Activated CD8-positive, alpha-beta memory T cell treated with anti-CD3 and anti-CD28 coated beads for 36 hours (primary cell): Measurements from ENCODE around the gene MRAP. TPM values are rescaled to one million over a fixed set of nuclear protein-coding genes. Genes with fewer than 3 reads are reported as not detected.
"Not testable (repeated sequence)": the region's sequence is repeated elsewhere in the genome, so short reads cannot be mapped to it uniquely, and the experiment has no call there.

Source experiments
- CTCF ChIA-PET: fragments of 350-600 bp; sonication (Branson Sonifier 250); formaldehyde crosslinking; loops from one replicate; lab custom pipeline; 2021; ENCODE audit warnings: antibody characterized with exemption; lab: Charles Lee
- POLR2A ChIA-PET: fragments of 350-600 bp; sonication (Branson Sonifier 250); formaldehyde crosslinking; loops from one replicate; lab custom pipeline; 2021; ENCODE audit warnings: antibody characterized with exemption; lab: Charles Lee
- total RNA-seq, 2 experiments: library from RNA; stranded (reverse); gene quantifications; one replicate each; pipeline ENCODE4 v1.2.3, GENCODE V29; 2021

Gene MRAP
- total RNA-seq = not detected

DNA sequence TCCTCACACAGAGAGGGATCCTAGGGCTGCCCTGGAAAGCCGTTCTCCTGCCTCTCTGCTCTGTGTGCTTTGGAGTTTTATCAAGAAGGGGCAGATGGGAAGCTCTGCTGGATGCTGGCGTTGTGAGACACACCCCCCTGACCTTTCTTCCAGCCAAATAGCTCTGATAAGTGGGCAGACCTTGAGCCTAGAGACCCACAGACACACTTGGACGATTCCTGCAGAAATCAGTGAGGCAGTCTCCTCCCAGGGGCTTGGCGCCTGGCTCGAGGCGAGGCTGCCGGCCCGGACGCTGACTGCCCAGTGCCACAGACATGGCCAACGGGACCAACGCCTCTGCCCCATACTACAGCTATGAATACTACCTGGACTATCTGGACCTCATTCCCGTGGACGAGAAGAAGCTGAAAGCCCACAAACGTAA lies at the start of gene MRAP:
Gene MRAP (plus strand): TSS at position 198 of the 424 bp plus-strand sequence. CDS start 117 bp downstream, at position 315.
- POLR2A ChIA-PET = no interaction called here
- CTCF ChIA-PET = no interaction called here

DNA sequence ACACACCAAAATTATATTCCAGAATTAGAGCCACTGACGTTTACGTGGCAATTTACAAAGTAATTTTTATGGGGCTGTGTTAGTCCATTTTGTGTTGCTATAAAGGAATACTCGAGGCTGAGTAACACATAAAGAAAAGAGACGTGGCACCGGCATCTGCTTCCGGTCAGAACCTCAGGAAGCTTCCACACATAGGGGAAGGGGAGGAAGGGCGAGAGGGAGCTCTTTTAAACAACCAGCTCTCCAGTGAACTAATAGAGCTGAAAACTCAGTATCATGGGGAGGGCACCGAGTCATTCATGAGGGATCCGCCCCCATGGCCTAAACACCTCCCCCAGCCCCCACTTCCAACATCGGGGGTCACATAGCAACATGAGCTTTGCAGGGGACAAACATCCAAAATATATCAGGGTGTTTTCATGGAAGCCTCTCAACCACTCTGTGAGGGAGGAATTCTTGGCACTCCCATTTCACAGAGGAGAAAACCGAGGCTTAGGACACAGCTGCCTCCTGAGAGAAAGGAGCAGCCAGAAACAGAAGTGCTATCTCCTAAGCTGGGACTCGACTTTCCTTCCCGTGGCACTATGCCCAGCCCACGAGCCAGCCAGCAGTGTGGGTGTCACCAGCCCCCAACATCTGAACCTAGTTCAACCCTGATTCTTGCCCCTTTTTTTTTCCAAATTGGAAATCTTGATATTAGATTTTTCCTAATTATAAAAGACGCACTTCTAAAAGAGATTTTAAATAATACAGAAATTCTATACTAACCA lies 49.0 kb upstream of the MRAP start:
- ChIA-PET POLR2A (no interaction called here), CTCF (interaction anchor here (1.2 kb wide), 1 partner anchor 8 kb away, joined by 4 read pairs; no protein-coding TSS in a partner anchor)

DNA sequence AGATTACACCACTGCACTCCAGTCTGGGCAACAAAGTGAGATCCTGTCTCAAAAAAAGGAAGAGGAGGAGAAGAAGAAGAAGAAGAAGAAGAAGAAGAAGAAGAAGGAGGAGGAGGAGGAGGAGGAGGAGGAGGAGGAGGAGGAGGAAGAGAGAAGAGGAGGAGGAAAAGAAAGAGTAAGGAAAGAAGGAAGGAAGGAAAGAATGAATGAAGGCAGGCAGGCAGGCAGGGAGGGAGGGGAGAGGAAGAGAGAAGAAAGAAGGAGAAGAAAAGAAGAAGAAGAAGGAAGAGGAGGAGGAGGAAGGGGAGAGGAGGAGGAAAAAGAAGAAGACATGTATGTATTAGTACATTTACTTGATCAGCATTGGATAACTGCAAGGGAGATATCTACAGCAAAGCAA lies 46.5 kb upstream of the MRAP start:
- ChIA-PET POLR2A (no interaction called here), CTCF (no interaction called here)

DNA sequence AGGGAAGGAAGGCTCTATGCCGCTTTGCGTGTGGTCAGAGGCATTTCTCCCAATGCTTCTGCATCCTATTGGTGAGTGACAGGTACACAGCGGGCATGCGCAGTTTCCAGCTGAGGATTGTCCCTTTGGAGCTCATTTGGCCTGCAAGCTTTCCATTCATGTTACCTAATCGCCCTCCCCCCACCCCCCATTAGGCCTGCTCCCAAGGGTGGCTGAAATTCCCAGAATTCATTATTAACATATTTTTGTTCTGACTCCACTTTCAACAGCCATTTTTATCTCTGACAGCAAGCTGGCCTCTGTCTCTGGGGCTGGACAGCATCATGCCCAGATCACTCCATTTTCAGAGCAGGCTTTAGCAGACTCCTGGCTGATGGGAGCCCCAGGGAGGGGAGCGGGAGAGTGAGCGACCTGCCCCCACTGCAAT lies 45.4 kb upstream of the MRAP start:
- POLR2A ChIA-PET = no interaction called here

DNA sequence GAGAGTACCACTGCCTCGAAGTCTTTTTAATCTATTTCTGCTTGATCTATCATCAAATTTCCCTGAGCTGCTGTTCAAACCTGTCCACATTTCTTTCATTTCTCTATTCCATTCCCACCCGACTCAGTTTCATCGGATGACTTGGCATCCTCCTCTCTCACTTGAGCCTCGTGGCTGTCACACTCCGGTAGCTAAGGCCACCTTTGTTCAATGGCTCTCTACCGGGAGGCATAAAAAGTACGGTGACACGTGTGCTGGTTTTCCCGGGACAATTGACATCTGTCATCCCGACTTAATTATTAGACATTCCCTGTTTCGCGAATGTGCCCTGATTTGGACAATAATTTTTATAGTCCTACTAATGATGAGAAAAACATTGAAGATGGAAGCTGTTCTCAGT lies 42.4 kb upstream of the MRAP start:
- POLR2A ChIA-PET = no interaction called here
- CTCF ChIA-PET = interaction anchor here (0.7 kb wide), 1 partner anchor 467 kb away, joined by 4 read pairs; no protein-coding TSS in a partner anchor

More for the DNA sequence above, 45.4 kb upstream of the MRAP start:
- CTCF ChIA-PET = no interaction called here

DNA sequence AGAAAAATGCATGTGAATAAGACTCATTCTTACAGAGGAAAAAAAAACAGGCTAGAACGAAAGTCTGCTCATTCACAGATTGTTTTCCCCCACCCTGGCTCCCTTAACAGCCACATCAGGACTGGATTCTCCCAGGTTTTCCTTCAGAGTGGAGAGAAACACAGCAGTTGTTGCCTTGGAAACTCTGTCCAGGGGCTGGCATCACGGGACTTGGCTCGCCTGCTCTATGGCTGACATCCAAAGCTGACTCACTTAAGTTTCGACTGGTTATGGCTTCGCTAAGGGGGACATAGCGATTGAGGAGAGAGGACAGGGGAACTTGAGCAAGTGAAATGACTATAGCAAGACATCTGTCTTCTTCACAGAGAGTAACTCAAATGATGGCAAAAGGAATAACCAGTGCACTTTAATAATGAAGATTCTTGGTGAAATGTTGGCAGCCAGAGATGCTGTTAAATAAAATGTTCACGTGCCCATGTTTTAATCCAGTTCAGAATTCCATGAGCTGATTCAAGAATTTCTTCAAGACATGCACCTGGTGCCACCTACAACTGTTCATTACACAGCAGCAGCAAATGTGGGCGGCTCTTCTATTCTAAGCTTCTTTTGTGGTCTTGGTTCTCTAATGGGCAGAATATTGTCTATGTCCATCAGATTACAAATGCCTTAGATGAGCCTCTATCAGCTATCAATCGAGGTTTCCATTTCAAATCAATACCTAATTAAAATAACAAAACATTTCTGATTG lies 41.6 kb upstream of the MRAP start:
- CTCF ChIA-PET = interaction anchor here (1.0 to 1.8 kb wide), 2 partner anchors 8 to 22 kb away, joined by 4 to 5 read pairs; no protein-coding TSS in a partner anchor
- POLR2A ChIA-PET = no interaction called here

DNA sequence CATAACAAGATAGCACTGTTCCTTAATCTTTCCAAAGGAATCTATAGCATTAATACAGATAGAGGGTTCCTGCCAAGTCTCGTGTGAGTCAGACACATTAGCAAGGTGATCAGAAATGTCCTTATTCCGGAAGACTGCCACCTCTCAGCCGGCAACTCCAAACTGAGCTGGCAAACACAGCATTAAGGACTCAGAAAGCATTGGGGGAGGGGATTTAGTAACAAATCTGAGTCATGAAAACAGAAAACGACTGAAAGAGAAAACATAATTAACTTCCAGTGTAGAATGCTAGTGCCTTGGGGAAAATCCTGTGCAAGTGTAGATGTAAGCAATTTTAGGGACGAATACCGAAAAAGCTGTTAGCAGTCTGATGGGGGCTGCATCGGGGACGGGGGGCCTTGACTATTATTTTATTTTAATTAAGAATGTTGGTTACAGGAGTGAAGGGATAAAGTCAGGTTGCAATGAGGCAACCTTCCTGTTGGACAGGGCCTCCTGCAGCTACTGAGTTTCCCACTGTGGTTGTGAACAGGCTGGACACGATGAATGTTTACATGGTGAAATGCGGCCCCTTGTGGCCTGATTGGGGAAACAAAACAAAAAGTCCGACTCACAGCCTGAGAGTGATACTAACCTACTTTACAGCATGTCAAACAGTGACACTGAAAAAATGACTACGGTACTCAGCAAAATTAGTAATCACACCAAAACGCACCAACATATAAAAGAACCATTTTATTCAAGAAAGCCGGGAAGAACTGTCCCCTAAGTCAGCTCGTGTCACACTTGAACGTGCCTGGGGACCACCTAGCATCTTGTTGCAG lies 40.5 kb upstream of the MRAP start:
- ChIA-PET POLR2A (interaction anchor here (0.6 kb wide), 1 partner anchor 326 kb away, joined by 3 read pairs; no protein-coding TSS in a partner anchor), CTCF (interaction anchor here (0.7 to 1.8 kb wide), 5 partner anchors 9 to 391 kb away, joined by 3 to 5 read pairs (median 3); no protein-coding TSS in a partner anchor)

DNA sequence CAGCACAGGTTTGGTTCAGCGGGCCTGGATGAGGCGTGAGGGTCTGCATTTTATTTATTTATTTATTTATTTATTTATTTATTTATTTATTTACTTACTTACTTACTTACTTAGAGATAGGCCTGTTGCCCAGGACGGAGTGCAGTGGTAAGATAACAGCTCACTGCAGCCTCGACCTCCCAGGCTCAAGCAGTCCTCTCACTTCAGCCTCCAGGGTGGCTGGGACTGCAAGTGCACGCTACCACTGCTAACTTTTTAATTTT lies 39.9 kb upstream of the MRAP start:
- CTCF ChIA-PET = interaction anchor here (1.0 to 1.8 kb wide), 2 partner anchors 24 to 391 kb away, joined by 3 to 5 read pairs; no protein-coding TSS in a partner anchor
- POLR2A ChIA-PET = not testable (repeated sequence)

DNA sequence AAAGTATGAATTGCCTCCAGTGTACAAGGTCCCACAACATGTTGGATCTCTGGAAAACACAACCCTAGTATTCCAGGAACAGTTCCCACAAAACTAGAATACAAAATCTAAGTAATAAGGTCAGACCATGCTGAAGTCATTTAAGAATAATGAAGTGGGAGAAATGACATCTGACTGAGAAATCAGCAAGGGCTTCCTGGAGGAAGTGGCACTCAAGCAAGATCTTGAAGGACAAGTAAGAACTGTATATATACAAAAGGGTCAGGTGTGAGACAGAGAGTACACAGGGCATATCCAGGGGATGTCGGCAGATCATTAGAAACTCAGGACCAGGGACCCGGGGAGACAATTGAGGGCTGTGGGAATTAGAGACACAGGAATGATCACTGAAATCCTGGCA lies 38.5 kb upstream of the MRAP start:
- ChIA-PET CTCF (no interaction called here), POLR2A (no interaction called here)

DNA sequence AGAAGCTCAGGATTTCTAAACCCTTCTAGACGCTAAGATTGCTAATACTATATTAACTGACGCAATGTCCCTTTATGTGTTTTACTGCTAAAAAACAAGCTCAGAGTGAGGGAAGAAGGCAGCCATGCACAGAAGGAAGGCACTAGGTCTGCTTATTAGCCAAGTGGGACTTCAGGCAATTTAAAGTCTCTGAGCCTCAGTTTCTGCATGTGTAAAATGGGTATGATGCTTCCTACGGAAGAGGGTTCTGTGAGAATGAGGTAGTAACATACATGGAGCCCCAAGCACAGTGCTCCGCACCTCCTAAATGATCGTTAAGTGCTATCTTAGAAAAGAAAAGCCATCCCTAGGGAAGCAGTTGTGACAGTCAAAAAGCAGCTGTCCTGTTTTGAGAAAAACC lies 36.7 kb upstream of the MRAP start:
- CTCF ChIA-PET = no interaction called here
- POLR2A ChIA-PET = no interaction called here

DNA sequence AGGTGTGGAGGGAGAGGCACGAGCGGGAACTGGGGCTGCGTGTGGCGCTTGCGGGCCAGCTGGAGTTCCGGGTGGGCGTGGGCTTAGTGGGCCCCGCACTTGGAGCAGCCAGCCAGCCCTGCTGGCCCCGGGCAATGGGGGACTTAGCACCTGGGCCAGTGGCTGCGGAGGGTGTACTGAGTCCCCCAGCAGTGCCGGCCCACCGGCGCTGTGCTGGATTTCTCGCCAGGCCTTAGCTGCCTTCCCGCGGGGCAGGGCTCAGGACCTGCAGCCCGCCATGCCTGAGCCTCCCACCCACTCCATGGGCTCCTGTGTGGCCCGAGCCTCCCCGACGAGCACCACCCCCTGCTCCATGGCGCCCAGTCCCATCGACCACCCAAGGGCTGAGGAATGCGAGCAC lies 33.3 kb upstream of the MRAP start:
- POLR2A ChIA-PET, CTCF ChIA-PET: not testable (repeated sequence)

DNA sequence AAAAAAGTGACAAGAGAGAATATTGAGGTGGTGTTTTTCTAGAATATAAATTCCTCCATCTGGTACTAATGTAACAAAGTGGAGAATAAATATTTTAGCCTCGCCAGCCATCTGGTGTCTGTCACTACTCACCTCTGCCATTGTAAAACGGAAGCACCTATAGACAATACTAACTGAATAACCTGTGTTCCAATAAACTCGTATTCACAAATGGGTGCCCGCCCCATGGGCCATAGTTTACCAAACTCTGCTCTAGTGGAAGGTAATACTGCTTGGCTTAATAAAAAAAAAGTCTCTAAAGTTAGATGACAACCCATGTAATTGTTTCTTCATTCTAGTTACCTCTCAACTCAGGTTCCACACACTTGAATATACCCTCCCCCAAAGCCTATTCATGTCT lies 27.9 kb upstream of the MRAP start:
- POLR2A ChIA-PET = no interaction called here
- CTCF ChIA-PET = no interaction called here

DNA sequence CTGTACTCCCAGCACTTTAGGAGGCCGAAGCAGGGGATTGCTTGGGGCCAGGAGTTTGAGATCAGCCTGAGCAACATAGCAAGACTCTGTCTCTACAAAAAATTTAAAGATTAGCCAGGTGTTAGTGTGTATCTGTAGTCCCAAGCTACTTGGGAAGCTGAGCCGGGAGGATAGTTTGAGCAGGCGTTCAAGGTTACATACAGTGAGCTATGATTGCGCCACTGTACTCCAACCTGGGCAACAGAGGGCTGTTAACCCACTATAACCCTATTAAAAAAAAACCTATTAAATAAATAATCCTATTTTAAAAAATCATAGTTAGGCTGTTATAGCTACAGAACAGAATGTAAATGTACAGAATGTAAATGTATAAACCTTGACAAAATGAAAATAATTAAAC lies 22.0 kb upstream of the MRAP start:
- ChIA-PET CTCF (interaction anchor here (0.7 kb wide), 1 partner anchor 247 kb away, joined by 4 read pairs; no protein-coding TSS in a partner anchor), POLR2A (no interaction called here)

DNA sequence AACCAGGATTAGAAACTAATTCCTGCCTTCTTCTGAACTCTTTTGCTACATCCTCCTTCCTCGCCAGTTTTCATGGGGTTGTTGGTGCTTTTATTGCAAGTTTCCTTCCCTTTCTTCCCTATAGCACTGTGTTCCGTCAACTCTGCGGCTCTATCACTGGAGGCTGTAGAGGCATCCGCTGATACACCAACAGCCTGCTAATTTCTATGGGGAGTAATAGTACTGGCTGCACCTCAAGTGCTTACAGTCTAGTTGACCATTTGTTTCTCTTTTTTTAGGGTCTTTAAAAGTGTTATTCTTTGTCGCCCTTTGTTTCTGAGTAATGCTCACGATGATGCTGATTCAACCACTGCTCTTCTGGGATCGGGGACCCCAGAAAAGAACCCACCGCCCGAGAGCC lies 20.6 kb upstream of the MRAP start:
- POLR2A ChIA-PET = interaction anchor here (0.6 to 0.9 kb wide), 2 partner anchors 134 to 322 kb away, joined by 3 read pairs; no protein-coding TSS in a partner anchor
- CTCF ChIA-PET = no interaction called here

DNA sequence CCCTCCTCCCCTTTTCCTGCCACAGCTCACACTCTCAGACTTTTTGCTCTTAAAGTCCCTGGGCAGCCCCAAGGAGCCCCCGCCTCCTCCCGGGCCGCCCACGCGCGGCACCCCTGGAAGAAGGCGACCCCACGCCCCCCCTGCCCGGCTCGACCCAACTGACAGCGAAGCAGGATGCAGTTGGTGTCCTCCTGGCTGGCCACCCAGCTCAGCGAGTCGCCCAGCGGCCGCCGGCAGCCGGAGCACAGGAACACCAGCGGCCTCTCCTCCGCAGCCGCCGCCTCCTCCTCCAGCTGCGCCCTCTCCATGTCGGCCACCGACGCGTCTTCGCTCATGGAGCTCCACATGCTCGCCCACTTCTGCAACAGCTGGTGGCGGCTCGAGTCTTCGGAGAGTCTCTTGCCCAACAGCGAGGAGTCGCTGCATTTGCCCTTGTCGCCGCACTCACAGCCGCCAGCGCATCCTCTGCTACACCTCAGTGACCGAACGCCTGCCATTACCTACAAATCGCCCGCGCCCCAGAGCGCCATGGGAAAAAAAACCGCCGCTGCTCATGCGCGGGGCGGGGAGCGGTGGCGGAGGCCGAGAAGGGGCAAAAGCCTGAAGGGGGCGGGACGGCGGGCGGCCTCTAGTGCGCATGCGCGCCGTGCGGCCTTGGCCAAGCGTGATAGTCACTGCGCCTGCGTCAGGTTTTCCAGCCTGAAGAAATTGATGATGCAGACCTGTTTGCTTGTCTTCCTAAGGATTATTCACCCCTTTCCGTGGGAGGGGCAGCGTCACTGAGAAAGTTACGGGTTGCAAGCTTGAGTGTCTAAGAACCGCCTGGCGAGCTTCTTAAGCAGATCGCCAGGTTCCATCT lies 19.9 kb upstream of the MRAP start, which contains the start of gene MIS18A:
Gene MIS18A (minus strand): TSS at position 532 of the 859 bp plus-strand sequence. CDS start 35 bp downstream, at position 497.
- ChIA-PET CTCF (interaction anchor here (1.1 kb wide), 1 partner anchor 30 kb away, joined by 3 read pairs; no protein-coding TSS in a partner anchor), POLR2A (interaction anchor here (0.6 to 1.0 kb wide), 4 partner anchors 9 to 327 kb away, joined by 3 read pairs; no protein-coding TSS in a partner anchor)

DNA sequence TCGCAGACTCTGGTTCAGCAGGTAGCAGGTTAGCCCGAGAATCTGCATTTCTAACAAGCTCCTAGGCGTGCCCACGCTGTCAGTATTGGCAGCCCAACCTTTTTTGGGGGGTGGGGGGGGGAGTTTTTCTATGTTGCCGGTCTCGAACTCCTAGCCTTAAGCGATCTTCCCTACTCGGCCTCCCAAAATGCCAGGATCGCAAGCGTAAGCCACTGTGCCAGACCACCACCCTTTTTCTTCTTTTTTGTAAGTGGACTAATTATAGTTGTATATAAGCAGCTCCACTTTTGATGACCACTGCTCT lies 19.3 kb upstream of the MRAP start:
- CTCF ChIA-PET = interaction anchor here (1.1 kb wide), 1 partner anchor 29 kb away, joined by 3 read pairs; no protein-coding TSS in a partner anchor
- POLR2A ChIA-PET = interaction anchor here (0.7 to 1.0 kb wide), 4 partner anchors 10 to 483 kb away, joined by 3 to 6 read pairs (median 3); no protein-coding TSS in a partner anchor

DNA sequence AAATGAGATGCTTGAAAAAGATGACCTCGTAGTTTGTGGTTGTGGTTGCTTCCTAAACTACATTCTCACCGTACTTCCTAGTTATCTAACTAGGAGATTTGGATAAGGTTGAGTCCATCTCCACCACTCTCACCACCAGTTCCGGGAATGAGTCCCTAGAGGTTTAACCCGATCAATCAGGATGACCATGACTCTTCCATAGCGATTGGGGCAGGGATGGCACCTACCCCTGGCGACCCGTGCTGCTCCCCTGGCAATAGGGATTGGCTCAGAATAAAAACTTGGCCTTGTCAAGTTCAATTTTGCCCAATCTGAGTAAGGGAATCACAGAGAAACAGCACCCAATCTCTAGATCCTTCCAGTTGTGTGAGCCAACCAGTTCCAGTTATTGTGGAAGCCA lies 17.1 kb upstream of the MRAP start:
- POLR2A ChIA-PET = no interaction called here
- CTCF ChIA-PET = no interaction called here

DNA sequence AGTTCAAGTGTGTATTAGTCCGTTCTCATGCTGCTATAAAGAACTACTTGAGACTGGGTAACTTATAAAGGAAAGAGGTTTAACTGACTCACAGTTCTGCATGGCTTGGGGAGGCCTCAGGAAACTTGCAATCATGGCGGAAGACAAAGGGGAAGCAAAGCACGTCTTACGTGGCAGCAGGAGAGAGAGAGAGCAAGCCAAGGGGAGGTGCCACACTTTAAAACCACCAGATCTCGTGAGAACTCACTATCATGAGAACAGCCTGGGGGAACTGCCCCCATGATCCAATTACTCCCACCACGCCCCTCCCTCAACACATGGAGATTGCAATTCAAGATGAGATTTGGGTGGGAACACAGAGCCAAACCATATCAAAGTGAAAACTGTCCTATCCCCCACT lies 15.7 kb upstream of the MRAP start:
- POLR2A ChIA-PET = no interaction called here
- CTCF ChIA-PET = no interaction called here
